Adrenal gland (tissue), 5 donors: ENCODE results near the gene CD247.

Experiments
- CTCF ChIP-seq, 6 experiments: fragments of 450-650 bp in 4 of 6; fragments of 200-600 bp in 2 of 6; sonication (generic) in 1 of 6; IDR thresholded peaks; 1 replicate in 5 of 6; 2 replicates in 1 of 6; pipeline versions ENCODE4 v1.5.1 to v1.8.0; 2016 to 2021; ENCODE audit warnings: antibody characterized with exemption in 6 of 6, mild to moderate bottlenecking in 2 of 6, moderate library complexity in 1 of 6
- POLR2A ChIP-seq, 2 donors: fragments of 450-650 bp; IDR thresholded peaks; one replicate each; pipeline ENCODE4 v1.6.1; 2017; ENCODE audit warnings: antibody characterized with exemption in 2 of 2, mild to moderate bottlenecking in 2 of 2, moderate library complexity in 1 of 2
- donor health status: DM: no; HTN: no; CAD: no.

GRCh38 chr1:167469280-167469965, 48.9 kb downstream of the CD247 start:
- no peak for TF ChIP-seq CTCF (IDR thresholded peaks at IDR 0.05)
- TF ChIP-seq POLR2A (IDR thresholded peaks at IDR 0.05) = no peak
